Activated CD4-positive, alpha-beta T cell treated with anti-CD3 and anti-CD28 coated beads, Interleukin-10, Interleukin-2, amounts not matched to agents 100 ng/mL and 50 ng/mL, durations not matched to agents 16 hours and 8 hours (primary cell): Measurements from ENCODE around the gene HTRA3.

Source experiments
- DNase-seq: peaks from one replicate; pipeline ENCODE4 v3.0.0-alpha.2; 2020

HTRA3 gene

GRCh38 chr4:8316251-8316771 lies 46.8 kb downstream of the HTRA3 start:
- DNase-seq, result no peak

GRCh38 chr4:8316911-8317351 lies 47.4 kb downstream of the HTRA3 start:
- DNase-seq, result no peak

- DNase-seq, result no peak
Observed at GRCh38 chr4:8317474-8317873, 47.9 kb downstream of the HTRA3 start.

GRCh38 chr4:8318509-8318908 lies 49.0 kb downstream of the HTRA3 start:
- no peak for DNase-seq

GRCh38 chr4:8319061-8319460 lies 49.5 kb downstream of the HTRA3 start:
- no peak for DNase-seq

GRCh38 chr4:8319731-8320385 lies 50.3 kb downstream of the HTRA3 start:
- DNase-seq, result no peak

GRCh38 chr4:8320386-8320750 lies 50.8 kb downstream of the HTRA3 start:
- no peak for DNase-seq

- no peak for DNase-seq
Observed at GRCh38 chr4:8321220-8321619, 51.7 kb downstream of the HTRA3 start.

- no peak for DNase-seq
Observed at GRCh38 chr4:8321771-8322170, 52.2 kb downstream of the HTRA3 start.

- DNase-seq, result no peak
Observed at GRCh38 chr4:8322794-8323704, 53.5 kb downstream of the HTRA3 start.

GRCh38 chr4:8323947-8324555 lies 54.5 kb downstream of the HTRA3 start:
- no peak for DNase-seq

- no peak for DNase-seq
Observed at GRCh38 chr4:8324640-8325239, 55.2 kb downstream of the HTRA3 start.

- no peak for DNase-seq
Observed at GRCh38 chr4:8325291-8325973, 55.9 kb downstream of the HTRA3 start.

- no peak for DNase-seq
Observed at GRCh38 chr4:8326206-8326605, 56.7 kb downstream of the HTRA3 start.

GRCh38 chr4:8328456-8328855 lies 58.9 kb downstream of the HTRA3 start:
- DNase-seq, result no peak

- no peak for DNase-seq
Observed at GRCh38 chr4:8328866-8329559, 59.5 kb downstream of the HTRA3 start.

- no peak for DNase-seq
Observed at GRCh38 chr4:8329560-8329858, 60.0 kb downstream of the HTRA3 start.

- no peak for DNase-seq
Observed at GRCh38 chr4:8329859-8330761, 60.6 kb downstream of the HTRA3 start.

- DNase-seq, result no peak
Observed at GRCh38 chr4:8330821-8331574, 61.4 kb downstream of the HTRA3 start.

GRCh38 chr4:8331575-8331955 lies 62.0 kb downstream of the HTRA3 start:
- no peak for DNase-seq
